ENCODE data around the gene VIPR1.

Gene VIPR1

GRCh38 chr3:42511736-42512135, 9.3 kb downstream of the VIPR1 start:
- no peak for DNase-seq

GRCh38 chr3:42513121-42513520, 10.7 kb downstream of the VIPR1 start:
- no peak for DNase-seq

- DNase-seq, result no peak
Measured at GRCh38 chr3:42513521-42513920, 11.1 kb downstream of the VIPR1 start.

GRCh38 chr3:42514876-42515275, 12.4 kb downstream of the VIPR1 start:
- DNase-seq, result no peak

GRCh38 chr3:42515391-42515916, 13.0 kb downstream of the VIPR1 start:
- no peak for DNase-seq

- no peak for DNase-seq
Measured at GRCh38 chr3:42515976-42516375, 13.5 kb downstream of the VIPR1 start.

- no peak for DNase-seq
Measured at GRCh38 chr3:42516443-42516842, 14.0 kb downstream of the VIPR1 start.

- DNase-seq, result no peak
Measured at GRCh38 chr3:42517117-42517516, 14.7 kb downstream of the VIPR1 start.

- DNase-seq, result no peak
Measured at GRCh38 chr3:42518800-42519567, 16.5 kb downstream of the VIPR1 start.

- no peak for DNase-seq
Measured at GRCh38 chr3:42519568-42519962, 17.1 kb downstream of the VIPR1 start.

- no peak for DNase-seq
Measured at GRCh38 chr3:42520336-42520735, 17.9 kb downstream of the VIPR1 start.

- no peak for DNase-seq
Measured at GRCh38 chr3:42520906-42521305, 18.5 kb downstream of the VIPR1 start.

- DNase-seq, result no peak
Measured at GRCh38 chr3:42524751-42525150, 22.3 kb downstream of the VIPR1 start.

- no peak for DNase-seq
Measured at GRCh38 chr3:42525212-42525611, 22.8 kb downstream of the VIPR1 start.

GRCh38 chr3:42525736-42526345, 23.4 kb downstream of the VIPR1 start:
- DNase-seq, result no peak

- DNase-seq, result no peak
Measured at GRCh38 chr3:42526616-42527367, 24.3 kb downstream of the VIPR1 start.

- DNase-seq, result no peak
Measured at GRCh38 chr3:42527368-42527917, 25.0 kb downstream of the VIPR1 start.

GRCh38 chr3:42529468-42529867, 27.0 kb downstream of the VIPR1 start:
- no peak for DNase-seq

- no peak for DNase-seq
Measured at GRCh38 chr3:42530073-42530472, 27.6 kb downstream of the VIPR1 start.

- no peak for DNase-seq
Measured at GRCh38 chr3:42531470-42531869, 29.0 kb downstream of the VIPR1 start.

- DNase-seq, result no peak
Measured at GRCh38 chr3:42532229-42532628, 29.8 kb downstream of the VIPR1 start.

- DNase-seq, result no peak
Measured at GRCh38 chr3:42533161-42533897, 30.9 kb downstream of the VIPR1 start.
